GM18511 (cell line): ENCODE measurements around the gene TCFL5.

Experiments used
- ATAC-seq: cut with Tn5 transposase; IDR thresholded peaks from one replicate; pipeline ENCODE4 v1.9.1; 2021; ENCODE audit warnings: mild to moderate bottlenecking, moderate library complexity; ENCODE audit not compliant: unreplicated experiment

TCFL5 gene

DNA sequence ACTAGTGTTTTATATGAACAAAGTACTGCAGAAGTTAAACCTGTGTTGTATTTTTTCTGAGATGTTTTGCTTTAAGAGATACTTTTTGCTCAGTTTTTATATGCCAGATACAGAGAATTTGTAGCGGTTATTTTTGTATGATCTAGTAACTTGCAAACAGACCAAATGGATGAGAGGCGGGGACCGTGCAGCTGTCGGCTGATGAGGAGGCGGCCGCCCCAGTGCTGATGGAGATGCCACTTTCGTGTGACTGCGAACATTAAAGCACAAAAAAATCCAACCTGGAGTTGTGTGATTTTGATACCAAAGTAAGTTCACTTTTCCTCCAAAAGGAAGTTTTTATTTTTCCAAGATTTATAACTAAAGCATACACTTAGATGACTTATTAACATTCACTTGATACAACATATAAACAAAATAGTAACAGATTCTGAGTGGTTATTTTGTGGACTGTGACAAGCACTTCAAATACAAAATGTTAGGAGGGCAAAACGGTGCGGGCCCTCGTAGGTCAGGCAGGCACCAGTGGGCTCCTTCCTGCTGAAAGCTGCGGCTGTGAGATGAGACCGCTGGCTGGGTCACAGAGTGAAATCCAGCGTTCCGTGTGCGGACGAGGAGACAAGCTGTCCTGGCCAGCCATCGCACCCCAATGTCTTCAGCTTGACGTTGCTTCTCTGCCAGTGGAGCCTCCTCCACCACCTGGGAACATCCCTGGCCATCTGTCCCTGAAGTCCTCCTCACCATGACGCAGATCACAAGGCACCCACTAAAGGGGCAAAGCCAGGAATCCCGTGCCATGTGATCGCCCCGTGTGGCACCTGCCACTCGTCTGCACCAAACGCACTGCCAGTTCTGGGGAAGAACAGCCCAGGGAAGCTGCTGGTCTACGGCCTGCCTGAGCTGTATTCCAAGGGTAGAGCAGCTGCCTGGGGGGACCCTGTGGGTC, 61.0 kb downstream of the TCFL5 start:
- ATAC-seq = no peak

DNA sequence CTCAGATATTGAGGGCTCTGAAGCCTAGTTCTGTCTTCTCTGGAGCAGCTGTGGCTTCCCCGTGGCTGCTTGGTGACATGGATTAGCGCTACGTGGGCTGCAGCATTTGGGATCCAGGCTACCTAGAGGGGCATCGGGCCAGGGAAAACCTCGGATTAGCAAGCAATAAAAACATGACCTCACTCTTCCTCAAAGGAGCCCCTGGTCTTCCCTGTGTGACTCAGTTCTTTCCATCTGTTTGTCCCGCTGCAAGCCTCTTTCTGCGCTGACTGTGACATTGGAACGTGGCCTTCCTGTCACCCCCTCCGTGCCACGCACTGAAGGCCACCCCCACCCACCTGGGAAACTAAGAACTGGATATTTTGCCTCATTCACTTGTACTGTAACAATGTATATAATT, 61.7 kb downstream of the TCFL5 start:
- ATAC-seq = no peak

DNA sequence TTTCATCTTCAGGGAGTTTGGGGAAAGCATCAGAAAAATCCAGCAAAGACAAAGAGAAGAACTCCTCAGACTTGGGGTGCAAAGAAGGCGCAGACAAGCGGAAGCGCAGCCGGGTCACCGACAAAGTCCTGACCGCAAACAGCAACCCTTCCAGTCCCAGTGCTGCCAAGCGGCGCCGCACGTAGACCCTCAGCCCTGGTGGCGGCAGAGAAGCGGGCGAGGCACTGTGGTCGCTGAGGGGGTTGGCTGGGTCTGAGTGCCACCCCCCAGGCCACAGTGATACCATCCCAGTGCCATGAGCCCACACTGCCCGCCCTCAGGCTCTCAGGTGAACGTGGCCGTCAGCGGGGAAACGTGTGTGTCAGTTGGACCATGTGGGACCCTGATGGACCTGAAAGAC, 62.2 kb downstream of the TCFL5 start:
- ATAC-seq = no peak

DNA sequence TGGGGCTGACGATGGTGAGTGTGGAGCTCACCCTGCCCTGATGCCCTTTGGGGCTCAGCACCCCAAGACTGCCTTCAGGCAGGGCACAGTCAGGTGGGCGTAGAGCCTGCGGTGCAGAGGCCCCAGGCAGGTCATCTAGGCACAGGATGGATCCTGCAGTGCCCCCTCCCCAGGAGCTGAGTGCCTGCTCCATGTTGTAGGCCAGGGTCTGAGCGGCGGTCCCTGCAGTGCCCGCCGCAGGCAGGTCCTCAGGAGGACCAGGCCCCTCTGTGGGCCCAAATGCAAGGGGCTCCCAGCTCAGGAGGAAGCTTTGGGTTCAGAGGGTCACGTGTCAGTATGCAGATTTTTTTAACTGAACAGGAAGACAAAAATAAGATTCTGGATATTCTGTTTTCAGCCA, 62.6 kb downstream of the TCFL5 start:
- ATAC-seq = no peak

DNA sequence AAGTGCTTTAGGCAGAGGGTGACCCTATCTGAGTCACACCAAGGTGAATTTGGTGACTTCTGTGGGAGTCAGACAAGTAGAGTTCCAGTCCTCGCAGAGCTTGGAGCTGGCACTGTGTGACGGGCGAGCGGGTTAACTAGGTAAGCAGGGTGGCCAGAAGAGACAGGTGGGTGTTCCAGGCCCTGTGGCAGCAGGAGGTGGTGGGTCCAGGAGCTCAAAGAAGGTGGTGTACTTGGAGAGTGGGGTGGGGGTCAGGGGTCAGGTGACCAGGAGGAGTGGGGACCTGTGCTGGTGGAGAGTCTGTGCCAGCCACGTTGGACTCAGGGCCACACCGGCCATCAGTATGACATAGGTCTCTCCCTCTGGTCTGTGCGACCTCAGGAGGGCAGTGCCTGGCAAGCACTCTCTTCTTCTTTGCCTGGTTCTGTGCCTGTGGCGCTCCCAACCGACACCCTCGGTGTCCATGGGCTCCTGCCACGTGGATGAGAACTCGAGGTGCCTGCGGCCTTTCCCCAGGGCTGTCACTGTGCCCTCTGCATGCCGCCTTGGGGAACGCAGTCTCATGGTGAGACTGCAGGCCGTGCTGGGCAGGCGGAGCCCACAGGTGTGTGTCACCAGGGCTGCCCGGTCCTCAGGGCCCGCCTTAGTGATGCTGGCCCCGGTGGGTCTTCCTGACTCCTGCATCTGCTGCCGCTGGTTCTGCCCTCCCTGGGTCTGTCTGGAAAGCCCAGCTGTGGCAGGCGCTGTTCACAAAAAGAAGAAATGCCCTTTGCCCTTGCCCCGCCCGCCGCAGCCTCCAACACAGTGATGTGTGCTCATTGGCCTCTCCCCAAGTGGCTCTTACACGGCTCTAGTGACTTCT, 63.7 kb downstream of the TCFL5 start:
- ATAC-seq = no peak

DNA sequence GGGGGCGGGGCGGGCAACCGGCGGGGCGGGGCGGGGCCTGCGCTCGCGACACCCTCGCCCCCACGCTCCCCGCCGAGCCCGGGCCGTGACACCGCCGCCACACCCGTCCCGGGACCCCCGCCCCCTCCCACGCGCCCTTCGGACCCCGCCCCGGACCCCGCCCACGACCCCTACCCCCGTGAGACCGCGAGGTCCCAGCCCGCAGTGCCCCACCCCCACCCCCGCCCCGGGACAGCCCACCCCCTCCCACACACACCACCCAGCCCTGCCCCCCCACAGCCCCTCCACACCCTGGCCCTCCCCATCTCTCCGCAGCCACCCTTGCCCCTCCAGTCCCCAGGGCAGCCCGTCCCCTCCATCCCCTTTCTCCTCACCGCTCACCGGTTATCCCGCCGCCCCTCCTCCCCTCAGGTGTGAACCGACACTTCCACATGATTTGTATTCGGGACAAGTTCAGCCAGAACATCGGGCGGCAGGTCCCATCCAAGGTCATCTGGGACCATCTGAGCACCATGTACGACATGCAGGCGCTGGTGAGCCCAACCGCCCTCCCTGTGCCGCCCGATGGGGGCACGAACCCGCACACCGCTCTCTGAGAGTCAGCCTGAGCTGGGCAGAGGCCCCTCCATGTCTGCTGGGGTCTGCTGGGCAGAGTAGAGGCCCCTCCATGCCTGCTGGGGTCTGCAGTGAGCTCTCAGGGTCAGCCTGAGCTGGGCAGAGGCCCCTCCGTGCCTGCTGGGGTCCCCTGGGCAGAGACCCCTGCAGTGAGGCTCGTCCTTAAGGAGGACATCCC, 64.7 kb downstream of the TCFL5 start:
- ATAC-seq = no peak

DNA sequence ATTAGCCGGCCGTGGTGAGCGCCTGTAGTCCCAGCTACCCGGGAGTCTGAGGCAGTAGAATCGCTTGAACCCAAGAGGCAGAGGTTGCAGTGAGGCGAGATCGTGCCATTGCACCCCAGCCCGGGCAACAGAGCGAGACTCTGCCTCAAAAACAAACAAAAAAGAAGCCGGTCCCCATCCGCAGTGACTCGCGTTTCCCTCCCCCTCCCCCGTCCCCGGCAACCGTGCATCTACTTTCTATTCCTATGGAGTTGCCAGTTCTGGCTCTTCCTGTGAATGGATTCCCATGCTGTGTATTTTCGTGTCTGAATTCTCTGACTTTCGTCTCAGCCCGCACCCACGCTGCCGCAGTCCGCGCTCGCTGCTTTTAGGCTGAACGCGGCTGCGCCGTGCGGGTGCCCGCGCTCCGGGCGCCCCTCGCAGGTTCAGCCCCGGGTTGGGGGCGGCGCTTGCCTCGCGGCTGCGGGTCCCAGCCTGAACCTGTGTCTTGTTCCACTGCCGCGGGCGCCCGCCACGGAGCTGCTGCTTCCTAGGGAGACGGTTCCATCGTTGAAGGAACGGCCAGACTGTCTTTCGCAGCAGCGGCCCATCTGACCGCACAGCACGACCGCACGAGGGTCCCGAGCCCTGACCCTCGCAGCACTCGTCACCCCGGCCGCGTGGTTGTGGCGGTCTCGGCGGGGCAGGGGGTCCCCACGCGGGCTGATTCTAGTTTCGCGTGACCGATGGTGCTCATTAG, 66.4 kb downstream of the TCFL5 start:
- no peak for ATAC-seq

DNA sequence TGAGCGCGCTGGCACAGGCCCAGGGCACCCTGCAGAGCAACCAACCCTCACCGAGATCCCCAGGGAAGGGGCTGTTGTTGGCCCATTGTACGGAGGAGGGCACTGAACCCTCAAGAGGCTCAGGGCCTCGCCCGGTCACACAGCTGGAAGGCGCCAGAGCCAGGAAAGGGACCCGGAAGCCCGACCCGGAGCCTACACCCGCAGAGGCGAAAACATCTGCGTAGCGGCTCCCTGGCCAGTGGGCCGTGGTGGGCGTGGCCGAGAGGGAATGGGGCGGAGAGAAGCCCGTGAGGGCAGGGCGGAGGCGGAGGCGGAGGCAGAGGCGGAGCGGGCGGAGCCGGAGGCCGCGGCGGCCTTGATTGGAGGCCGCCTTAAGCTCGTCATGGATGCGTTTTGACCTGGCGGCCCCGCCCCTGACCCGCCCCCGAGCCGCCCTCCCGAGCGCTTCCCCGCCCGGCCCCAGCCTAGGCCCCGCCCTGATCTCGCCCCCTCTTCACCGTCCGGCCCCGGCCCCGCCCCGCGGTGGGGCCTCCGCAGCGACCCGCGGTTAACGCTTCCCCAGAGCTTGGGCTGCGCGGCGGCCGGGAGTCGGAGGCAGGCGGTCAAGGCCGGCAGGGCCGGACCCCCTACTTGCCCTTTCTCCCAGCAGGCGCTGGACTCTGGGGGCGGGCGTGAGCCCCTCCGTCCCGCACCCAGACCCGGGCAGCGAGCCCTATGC, 67.5 kb downstream of the TCFL5 start:
- peak; percentile 71 for ATAC-seq

DNA sequence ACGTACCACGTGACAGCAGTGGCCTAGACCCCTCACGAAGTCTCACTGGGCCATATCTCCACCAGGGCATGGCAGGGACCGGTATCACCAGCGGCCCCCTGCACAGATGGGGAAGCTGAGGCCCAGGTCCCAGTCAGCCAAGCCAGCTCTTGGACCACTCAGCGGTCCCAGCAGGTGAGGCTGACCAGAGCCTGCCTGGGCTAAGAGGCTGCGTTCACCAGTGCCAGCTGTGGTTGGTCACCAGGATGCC, 67.9 kb downstream of the TCFL5 start:
- ATAC-seq = no peak

DNA sequence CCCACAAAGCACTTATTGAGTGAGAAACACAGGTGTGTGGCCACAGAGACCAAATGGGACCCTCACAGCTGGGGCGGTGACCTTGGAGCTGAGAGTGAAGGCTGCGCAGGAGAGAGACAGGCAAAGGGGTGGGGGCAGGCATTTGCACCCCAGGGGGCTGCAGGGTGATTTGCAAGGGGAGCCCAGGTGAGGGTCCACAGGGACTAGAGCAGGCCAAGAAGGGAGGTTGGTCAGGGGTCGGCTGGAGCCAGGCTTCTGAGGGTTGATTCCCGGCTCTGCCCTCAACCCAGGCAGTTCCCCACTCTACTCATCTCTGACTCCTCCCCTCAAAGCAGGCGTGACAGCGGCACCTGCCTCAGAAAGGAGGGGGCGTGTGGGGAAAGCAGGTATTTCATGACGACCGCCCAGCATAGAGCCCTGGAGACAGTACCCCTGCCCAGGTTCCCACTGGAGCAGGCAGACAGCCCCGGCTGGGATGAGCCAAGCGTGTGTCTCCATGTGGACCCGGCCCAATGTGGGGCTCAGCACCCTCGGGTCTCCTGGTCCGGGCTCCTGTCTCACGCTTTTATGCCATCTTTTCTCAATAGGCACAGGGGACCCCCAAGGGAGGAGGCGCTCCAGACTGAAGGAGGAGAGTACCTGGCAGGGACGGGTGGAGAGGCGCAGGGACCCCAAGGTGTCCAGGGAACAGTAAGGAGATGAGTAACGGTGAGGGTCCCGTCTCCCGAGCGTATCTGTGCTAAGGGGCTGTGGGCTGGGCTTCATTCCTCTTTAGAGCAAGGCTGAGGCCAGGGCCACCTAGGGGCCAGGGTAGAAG, 68.5 kb downstream of the TCFL5 start:
- ATAC-seq = no peak

DNA sequence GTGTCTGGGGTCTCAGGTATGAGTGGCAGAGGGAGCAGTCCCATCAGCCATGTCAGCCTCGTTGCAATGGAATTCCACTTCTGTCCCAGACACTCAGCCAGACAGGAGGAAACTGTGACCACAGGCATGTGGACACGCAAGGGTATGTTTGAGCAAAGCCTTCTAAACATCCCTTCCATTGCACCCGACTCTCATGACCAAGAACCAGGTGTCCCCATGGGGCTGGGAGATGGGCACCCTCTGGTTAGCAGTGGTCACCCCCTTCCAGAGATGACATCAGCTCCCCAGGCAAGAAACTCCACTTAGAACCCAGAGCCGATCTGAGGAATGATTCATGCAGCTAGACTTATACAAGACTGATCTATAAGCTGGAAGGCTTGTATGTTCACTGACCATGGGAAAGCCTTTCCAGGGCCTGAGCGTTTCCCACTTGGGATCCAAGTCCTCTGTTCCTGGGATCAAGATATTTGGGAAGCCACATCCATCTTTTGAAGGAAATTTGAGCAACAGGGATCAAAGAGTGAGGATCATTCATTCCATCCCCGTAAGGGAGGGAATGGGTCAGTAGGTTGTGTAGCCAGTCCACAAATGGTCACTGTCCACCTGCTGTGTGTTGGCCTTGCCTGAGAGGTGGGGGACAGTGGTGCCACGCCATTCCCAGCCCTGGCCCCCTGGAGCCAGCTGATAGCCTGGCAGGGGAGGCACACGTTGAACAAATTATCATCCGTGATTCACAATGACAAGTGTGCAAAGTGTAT, 69.3 kb downstream of the TCFL5 start:
- no peak for ATAC-seq

DNA sequence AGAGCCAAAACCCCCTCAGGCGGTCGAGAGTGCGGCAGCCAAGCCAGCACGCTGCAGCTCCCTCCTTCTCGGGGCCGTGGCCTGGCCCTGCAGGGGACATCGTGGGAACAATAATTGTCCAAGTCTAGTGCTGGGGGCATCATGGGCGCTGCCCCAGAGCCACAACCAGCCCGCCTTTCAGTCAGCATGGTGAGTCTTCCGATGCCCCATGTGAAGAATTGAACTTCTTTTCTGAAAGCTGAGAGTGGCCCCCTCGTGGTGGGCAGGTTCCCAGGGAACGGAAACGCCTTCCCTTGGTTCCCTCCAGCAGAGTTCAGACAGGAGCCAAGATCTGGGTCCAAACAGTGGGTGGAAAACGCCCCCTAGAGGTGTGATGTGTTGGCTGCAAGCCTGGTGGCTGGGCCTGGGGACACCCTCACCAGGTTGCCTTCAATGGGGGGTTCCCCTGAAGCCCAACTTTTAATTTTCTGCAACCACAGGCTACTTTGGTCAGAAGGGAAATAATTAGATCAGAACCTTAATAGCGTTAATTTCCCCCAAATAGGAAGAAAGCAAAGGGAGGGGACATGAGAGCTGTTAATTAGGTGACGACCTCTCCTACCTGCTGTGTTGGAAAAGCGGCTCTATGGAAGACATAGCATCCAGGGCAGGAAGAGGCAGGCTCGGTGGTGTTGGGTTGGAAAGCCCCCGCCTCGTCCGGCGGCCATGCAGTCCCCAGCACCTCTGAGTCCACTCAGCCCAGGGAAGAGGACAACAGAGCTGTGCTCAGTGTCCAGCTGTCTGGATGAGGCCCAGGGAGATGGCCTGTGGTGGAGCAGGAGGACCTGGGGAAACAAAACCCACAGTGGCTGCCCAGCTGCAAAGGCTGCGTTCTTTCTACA, 70.1 kb downstream of the TCFL5 start:
- no peak for ATAC-seq
